ENCODE measurements around the gene PRKCZ. TPM values are rescaled to one million over a fixed set of nuclear protein-coding genes. Genes with fewer than 3 reads are reported as not detected.
"Not testable (repeated sequence)": the region's sequence is repeated elsewhere in the genome, so short reads cannot be mapped to it uniquely, and the experiment has no call there.

The PRKCZ gene
- total and polyA plus RNA-seq, 9 donors: 3.4 to 16.1 (median 5.8) TPM

DNA sequence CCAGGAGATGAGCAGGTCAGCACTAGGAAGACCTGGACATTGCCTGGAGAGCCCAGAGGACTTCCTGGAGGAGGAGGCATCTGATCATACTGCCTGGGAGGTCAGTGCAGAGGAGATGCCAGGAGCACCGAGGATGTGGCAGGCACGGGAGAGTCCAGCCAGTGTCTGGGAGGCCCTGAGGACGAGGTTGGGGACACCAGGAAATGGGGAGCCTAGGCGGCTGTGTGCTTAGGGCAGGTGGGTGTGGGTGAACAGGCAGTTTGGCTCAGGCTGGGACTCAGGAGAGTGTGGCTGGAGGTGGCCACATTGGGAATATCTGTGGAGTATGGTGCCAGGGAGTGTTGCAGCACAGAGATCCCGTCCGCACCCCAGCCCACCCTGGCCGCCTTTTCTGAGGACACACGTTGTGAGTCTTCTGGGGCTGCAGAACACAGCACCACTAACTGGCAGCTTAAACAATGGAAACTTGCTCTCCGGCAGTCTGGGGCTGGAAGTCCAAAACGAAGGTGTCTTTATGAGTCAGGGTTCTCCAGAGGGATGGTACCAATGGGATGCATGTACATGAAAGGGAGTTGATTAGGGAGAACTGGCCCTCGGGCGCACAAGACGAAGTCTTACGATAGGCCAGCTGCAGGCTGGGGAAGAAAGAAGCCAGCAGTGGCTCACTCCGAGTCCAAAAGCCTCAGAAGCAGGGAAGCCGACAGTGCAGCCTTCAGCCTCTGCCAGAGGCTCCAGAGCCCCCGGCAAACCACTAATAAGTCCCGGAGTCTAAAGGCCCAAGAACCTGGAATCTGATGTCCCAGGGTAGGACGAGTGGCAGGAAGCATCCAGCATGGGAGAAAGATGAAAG lies 86.4 kb downstream of the PRKCZ start:
- 79 to 85% (median 79%) methylated on average over 19 of the region's 19 CpGs for WGBS, 3 donors
- intact Hi-C loops (cut with DNase I): loop anchor here in 1 of 4 donors (10.0 kb wide), 1 partner anchor 1178 kb away; no protein-coding TSS in a partner anchor
- H3K27me3 ChIP-seq: no peaks in the 10 kb centered on the region
- no peak for DNase-seq
- peaks cover 2% of the 10 kb centered on the region for H3K4me1 ChIP-seq (ENCODE audit: insufficient read depth)
- no peak overlapping the region for H3K27ac ChIP-seq
- H3K9me3 ChIP-seq: no peaks in the 10 kb centered on the region
- no peak for TF ChIP-seq EP300 (IDR thresholded peaks at IDR 0.05)
- TF ChIP-seq, protein P1, sequence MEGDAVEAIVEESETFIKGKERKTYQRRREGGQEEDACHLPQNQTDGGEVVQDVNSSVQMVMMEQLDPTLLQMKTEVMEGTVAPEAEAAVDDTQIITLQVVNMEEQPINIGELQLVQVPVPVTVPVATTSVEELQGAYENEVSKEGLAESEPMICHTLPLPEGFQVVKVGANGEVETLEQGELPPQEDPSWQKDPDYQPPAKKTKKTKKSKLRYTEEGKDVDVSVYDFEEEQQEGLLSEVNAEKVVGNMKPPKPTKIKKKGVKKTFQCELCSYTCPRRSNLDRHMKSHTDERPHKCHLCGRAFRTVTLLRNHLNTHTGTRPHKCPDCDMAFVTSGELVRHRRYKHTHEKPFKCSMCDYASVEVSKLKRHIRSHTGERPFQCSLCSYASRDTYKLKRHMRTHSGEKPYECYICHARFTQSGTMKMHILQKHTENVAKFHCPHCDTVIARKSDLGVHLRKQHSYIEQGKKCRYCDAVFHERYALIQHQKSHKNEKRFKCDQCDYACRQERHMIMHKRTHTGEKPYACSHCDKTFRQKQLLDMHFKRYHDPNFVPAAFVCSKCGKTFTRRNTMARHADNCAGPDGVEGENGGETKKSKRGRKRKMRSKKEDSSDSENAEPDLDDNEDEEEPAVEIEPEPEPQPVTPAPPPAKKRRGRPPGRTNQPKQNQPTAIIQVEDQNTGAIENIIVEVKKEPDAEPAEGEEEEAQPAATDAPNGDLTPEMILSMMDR (IDR thresholded peaks at IDR 0.05): no peak
- no peak for TF ChIP-seq POLR2A (IDR thresholded peaks at IDR 0.05)
- no peaks in the 10 kb centered on the region for H3K36me3 ChIP-seq
- H3K4me3 ChIP-seq: no peak overlapping the region

DNA sequence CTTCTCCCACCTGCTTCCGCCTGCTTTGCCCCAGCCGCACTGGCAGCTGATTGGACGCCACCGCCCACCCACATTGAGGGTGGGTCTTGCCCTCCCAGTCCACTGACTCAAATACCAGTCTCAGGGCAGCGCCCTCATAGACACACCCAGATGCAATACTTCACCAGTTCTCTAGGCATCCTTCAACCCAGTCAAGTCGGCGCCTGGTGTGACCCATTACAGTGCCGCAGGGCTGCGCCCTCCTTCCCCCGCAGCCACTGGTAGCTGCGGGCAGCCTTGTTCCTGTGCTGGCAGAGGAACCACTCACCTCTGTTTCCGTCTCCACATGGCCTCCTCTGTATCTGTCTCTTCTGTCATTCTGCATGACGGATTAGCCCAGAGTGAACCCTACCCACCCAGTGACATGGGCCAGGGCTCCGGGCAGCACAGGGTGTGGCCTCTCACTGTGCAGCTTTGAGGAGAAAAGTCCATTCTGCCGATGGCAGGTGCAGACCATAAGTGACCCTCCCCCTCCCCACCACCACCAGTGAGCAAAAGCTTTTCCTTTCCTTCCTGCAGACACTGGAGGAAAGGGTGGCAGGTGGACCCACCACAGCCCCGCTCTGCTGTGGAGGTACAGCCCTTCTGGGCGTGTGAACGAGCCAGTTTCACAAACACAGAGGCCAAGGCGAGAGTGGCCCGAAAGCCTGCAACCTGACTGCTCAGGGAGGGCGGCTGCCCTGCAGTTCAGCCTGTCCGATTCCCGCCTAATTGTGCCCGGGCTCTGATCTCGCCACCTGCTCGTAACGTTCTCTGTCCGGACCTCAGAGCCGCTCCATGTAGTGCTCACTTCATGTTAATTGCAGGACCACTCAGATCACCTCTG lies 87.3 kb downstream of the PRKCZ start:
- Histone ChIP-seq H3K27me3 (no peaks in the 10 kb centered on the region), H3K36me3 (no peaks in the 10 kb centered on the region), H3K9me3 (no peaks in the 10 kb centered on the region), H3K4me3 (no peak overlapping the region), H3K27ac (no peak overlapping the region), H3K4me1 (ENCODE audit: insufficient read depth) (no peaks in the 10 kb centered on the region)
- TF ChIP-seq POLR2A (IDR thresholded peaks at IDR 0.05) (no peak), EP300 (IDR thresholded peaks at IDR 0.05) (no peak)
- TF ChIP-seq, protein P1 (IDR thresholded peaks at IDR 0.05): no peak
- WGBS, 3 donors: 80 to 85% (median 84%) methylated on average over 29 of the region's 29 CpGs
- DNase-seq: no peak
- intact Hi-C loops (cut with DNase I): loop anchor here in 1 of 4 donors (10.0 kb wide), 1 partner anchor 1177 kb away; no protein-coding TSS in a partner anchor

DNA sequence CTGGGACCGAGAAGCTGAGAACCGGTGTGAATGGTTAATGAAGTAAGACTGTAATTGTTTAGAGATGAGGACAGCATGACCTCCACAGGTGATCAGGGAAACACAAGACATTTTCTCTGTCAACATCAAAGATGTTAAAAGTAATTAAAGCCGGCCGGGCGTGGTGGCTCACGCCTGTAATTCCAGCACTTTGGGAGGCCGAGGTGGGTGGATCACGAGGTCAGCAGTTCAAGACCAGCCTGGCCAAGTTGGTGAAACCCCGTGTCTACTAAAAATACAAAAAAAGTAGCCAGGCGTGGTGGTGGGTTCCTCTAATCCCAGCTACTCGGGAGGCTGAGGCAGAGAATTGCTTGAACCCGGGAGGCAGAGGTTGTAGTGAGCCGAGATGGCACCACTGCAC lies 88.9 kb downstream of the PRKCZ start:
- H3K36me3 ChIP-seq; DNase-seq; H3K27ac ChIP-seq; H3K9me3 ChIP-seq; H3K4me3 ChIP-seq; H3K4me1 ChIP-seq (ENCODE audit: insufficient read depth); H3K27me3 ChIP-seq: not testable (repeated sequence)
- 72 to 78% (median 78%) methylated on average over 13 of the region's 13 CpGs for WGBS, 3 donors
- intact Hi-C loops (cut with DNase I): loop anchor here in 1 of 4 donors (10.0 kb wide), 1 partner anchor 1176 kb away; no protein-coding TSS in a partner anchor

DNA sequence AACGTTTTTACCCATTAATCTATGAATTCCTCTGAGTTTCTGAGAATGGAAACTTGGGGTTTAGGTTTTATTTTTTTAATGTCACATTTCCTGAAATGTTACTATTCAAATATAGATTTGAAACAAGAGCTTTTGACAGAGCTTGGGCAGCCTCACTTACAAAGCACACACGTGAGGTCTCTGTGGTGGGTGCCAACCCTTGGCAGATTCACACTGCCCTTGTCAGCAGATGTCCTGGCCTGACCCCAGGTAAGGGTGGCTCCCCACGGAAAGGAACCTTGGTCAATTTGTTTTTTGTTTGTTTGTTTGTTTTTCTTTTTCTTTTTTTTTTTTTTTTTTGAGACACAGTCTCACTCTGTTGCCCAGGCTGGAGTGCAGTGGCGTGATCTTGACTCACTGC lies 90.8 kb downstream of the PRKCZ start:
- Histone ChIP-seq H3K27me3 (no peaks in the 10 kb centered on the region), H3K9me3 (no peaks in the 10 kb centered on the region), H3K4me3 (no peak overlapping the region), H3K36me3 (no peaks in the 10 kb centered on the region), H3K27ac (no peak overlapping the region), H3K4me1 (ENCODE audit: insufficient read depth) (no peaks in the 10 kb centered on the region)
- TF ChIP-seq, protein P1 (IDR thresholded peaks at IDR 0.05): no peak
- no peak for TF ChIP-seq POLR2A (IDR thresholded peaks at IDR 0.05)
- no peak for TF ChIP-seq EP300 (IDR thresholded peaks at IDR 0.05)
- intact Hi-C loops (cut with DNase I): no loop called here
- no peak for DNase-seq
- 75 to 84% (median 75%) methylated on average over 4 of the region's 4 CpGs for WGBS, 3 donors
